ENCODE data around the gene SLC24A4.

DNA sequence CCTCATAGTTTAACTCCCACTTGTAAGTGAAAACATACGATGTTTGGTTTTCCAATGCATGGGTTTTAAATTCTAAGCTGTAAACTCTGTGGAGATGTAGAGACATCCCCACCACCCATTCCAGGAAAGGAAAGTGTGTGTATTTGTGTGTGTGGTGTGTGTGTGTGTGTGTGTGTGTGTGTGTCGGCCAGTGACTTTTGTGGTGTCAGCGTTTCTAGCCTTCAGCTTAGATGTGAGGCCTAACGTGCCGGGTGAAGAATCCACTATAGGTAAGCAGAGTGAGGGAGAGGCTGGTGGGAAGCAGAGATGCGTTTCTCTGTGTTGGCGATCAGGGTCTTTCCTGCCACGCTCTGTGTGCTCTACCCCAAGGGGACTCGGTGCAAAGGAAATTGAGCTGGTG, 93.0 kb downstream of the SLC24A4 start:
- TF ChIP-seq EZH2 (IDR thresholded peaks at IDR 0.05; ENCODE audit: low read length, unreplicated experiment), result no peak
- TF ChIP-seq, protein P1, sequence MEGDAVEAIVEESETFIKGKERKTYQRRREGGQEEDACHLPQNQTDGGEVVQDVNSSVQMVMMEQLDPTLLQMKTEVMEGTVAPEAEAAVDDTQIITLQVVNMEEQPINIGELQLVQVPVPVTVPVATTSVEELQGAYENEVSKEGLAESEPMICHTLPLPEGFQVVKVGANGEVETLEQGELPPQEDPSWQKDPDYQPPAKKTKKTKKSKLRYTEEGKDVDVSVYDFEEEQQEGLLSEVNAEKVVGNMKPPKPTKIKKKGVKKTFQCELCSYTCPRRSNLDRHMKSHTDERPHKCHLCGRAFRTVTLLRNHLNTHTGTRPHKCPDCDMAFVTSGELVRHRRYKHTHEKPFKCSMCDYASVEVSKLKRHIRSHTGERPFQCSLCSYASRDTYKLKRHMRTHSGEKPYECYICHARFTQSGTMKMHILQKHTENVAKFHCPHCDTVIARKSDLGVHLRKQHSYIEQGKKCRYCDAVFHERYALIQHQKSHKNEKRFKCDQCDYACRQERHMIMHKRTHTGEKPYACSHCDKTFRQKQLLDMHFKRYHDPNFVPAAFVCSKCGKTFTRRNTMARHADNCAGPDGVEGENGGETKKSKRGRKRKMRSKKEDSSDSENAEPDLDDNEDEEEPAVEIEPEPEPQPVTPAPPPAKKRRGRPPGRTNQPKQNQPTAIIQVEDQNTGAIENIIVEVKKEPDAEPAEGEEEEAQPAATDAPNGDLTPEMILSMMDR (conservative IDR thresholded peaks at IDR 0.05; ENCODE audit: low read depth, low read length), result no peak
